Muscle of back (tissue), 11 donors: Measurements from ENCODE around the gene ITPR3. TPM values are rescaled to one million over a fixed set of nuclear protein-coding genes. Genes with fewer than 3 reads are reported as not detected.

ENCODE experiments used
- DNase-seq, 3 donors: peaks; one replicate each; pipeline versions ENCODE4 v3.0.0 to v3.0.0-alpha.2; 2013
- polyA plus RNA-seq, 10 donors: library from polyadenylated mRNA; unstranded; fragments of 120-200 nt; gene quantifications; one replicate each; pipeline ENCODE4 v1.2.1, GENCODE V29; 2013; ENCODE audit not compliant: insufficient read length in 10 of 10

The ITPR3 gene
- polyA plus RNA-seq, 10 donors, result 6.3 to 12.6 (median 8.4) TPM

- DNase-seq, result no peak
Observed at GRCh38 chr6:33733709-33734007, 112.5 kb downstream of the ITPR3 start.

- no peak for DNase-seq
Observed at GRCh38 chr6:33735216-33735615, 114.1 kb downstream of the ITPR3 start.

GRCh38 chr6:33737267-33738026, 116.3 kb downstream of the ITPR3 start:
- DNase-seq, result peak in 1 of 3 donors; percentile 32

GRCh38 chr6:33738153-33738552, 117.0 kb downstream of the ITPR3 start:
- DNase-seq, result no peak

- no peak for DNase-seq
Observed at GRCh38 chr6:33738879-33739278, 117.8 kb downstream of the ITPR3 start.

GRCh38 chr6:33739571-33739970, 118.4 kb downstream of the ITPR3 start:
- DNase-seq, result no peak

- DNase-seq, result no peak
Observed at GRCh38 chr6:33740204-33740608, 119.1 kb downstream of the ITPR3 start.

GRCh38 chr6:33740794-33741193, 119.7 kb downstream of the ITPR3 start:
- DNase-seq, result no peak

GRCh38 chr6:33742092-33742491, 121.0 kb downstream of the ITPR3 start:
- DNase-seq, result no peak

GRCh38 chr6:33742837-33743236, 121.7 kb downstream of the ITPR3 start:
- no peak for DNase-seq

- peak; percentile 69 to 84 (median 71) for DNase-seq
Observed at GRCh38 chr6:33744001-33744848, 123.1 kb downstream of the ITPR3 start.

GRCh38 chr6:33744895-33745546, 123.9 kb downstream of the ITPR3 start:
- DNase-seq, result no peak

- no peak for DNase-seq
Observed at GRCh38 chr6:33745548-33745947, 124.4 kb downstream of the ITPR3 start.

Other genes with a start within 250 kb of the ITPR3 start
- 10 to 100 TPM; 16.1 to 30.2 (median 21.4) TPM for gene KIFC1, start 229.5 kb upstream of the ITPR3 start, polyA plus RNA-seq
- 10 to 100 TPM; 41.3 to 56.1 (median 44.4) TPM for gene PHF1, start 210.3 kb upstream of the ITPR3 start, polyA plus RNA-seq
- gene CUTA, start 203.2 kb upstream of the ITPR3 start, polyA plus RNA-seq, result 100 to 1,000 TPM; 109 to 154 (median 123) TPM
- gene SYNGAP1, start 201.3 kb upstream of the ITPR3 start, polyA plus RNA-seq, result 10 to 100 TPM; 15.5 to 32.0 (median 19.1) TPM
- gene ZBTB9, start 166.7 kb upstream of the ITPR3 start, polyA plus RNA-seq, result 1 to 10 TPM; 5.4 to 9.2 (median 7.4) TPM
- gene BAK1, start 41.0 kb upstream of the ITPR3 start, polyA plus RNA-seq, result 10 to 100 TPM; 14.4 to 20.8 (median 17.3) TPM
- gene UQCC2, start 90.4 kb downstream of the ITPR3 start, polyA plus RNA-seq, result 10 to 100 TPM; 55.0 to 85.8 (median 69.2) TPM
- 10 to 100 TPM; 10.5 to 31.0 (median 25.4) TPM for gene IP6K3, start 125.6 kb downstream of the ITPR3 start, polyA plus RNA-seq
- 10 to 100 TPM; 32.5 to 49.2 (median 38.7) TPM for gene LEMD2, start 167.8 kb downstream of the ITPR3 start, polyA plus RNA-seq
- gene MLN, start 182.7 kb downstream of the ITPR3 start, polyA plus RNA-seq, result not detected